ENCODE results near the gene TMPRSS13. TPM values are rescaled to one million over a fixed set of nuclear protein-coding genes. Genes with fewer than 3 reads are reported as not detected.

TMPRSS13 gene
- total and polyA plus RNA-seq, 8 donors, result 0.19 to 3.8 (median 1.2) TPM; not detected in 3

DNA sequence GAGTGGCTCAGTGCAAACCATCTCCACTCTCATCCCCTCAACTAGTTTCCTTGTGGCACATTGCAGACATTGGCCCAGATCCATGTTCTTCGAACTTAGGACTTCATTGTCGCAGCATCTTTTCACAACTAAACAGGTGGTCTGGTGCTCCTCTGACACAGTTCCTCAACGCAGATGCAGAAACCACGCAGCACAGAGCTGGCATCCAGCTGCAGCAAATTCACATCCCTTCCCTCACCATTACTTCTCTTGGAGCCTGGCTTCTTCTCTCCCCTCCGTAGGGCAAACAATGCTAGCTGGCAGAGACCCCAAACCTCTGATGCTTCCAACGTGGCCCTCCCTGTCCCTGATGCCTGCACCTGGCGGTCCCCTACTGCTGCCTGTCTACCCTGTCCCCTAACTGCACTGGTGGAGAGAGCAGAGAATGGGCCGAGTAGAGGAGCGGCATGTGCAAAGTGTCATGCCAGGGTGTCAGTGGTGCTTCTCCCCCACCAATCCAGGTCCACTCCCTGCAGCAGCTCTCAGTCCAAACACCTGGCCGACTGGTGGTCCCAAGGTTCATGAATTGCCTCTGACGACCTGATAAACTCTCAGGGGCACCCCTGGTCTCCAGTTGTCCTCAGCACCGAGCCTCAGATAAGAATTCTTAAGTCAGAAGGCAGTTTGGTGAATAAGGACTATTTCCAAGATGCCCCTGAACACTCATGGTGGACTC lies 18.1 kb downstream of the TMPRSS13 start:
- Histone ChIP-seq H3K4me1 (peaks cover 0 to 9% (median 2%) of the 10 kb centered on the region in 4 donors), H3K27me3 (peaks cover 0 to 17% (median 0%) of the 10 kb centered on the region in 3 donors), H3K36me3 (no peaks in the 10 kb centered on the region), H3K9me3 (no peaks in the 10 kb centered on the region), H3K4me3 (no peak overlapping the region), H3K27ac (no peak overlapping the region)
- TF ChIP-seq POLR2A (IDR thresholded peaks at IDR 0.05) (no peak), CTCF (IDR thresholded peaks at IDR 0.05) (no peak), EP300 (IDR thresholded peaks at IDR 0.05) (no peak), POLR2AphosphoS5 (IDR thresholded peaks at IDR 0.05) (no peak)
- intact Hi-C loops (cut with DNase I; ENCODE audit: low total_unique reads), result no loop called here
- 64 to 80% (median 69%) methylated on average over 12 of the region's 12 CpGs for WGBS, 5 donors
- DNase-seq, result no peak

GRCh38 chr11:117910525-117910924 lies 18.7 kb downstream of the TMPRSS13 start:
- intact Hi-C loops (cut with DNase I; ENCODE audit: low total_unique reads), result no loop called here

GRCh38 chr11:117909611-117910382 lies 19.4 kb downstream of the TMPRSS13 start:
- 82 to 86% (median 86%) methylated on average over 19 to 20 of the region's 20 CpGs for WGBS, 5 donors
- TF ChIP-seq POLR2A (IDR thresholded peaks at IDR 0.05) (no peak), CTCF (IDR thresholded peaks at IDR 0.05) (no peak), POLR2AphosphoS5 (IDR thresholded peaks at IDR 0.05) (no peak), EP300 (IDR thresholded peaks at IDR 0.05) (no peak)
- Histone ChIP-seq H3K27me3 (peaks cover 0 to 13% (median 0%) of the 10 kb centered on the region in 3 donors), H3K4me1 (peaks cover 0 to 9% (median 2%) of the 10 kb centered on the region in 4 donors), H3K9me3 (no peaks in the 10 kb centered on the region), H3K4me3 (no peak overlapping the region), H3K36me3 (no peaks in the 10 kb centered on the region), H3K27ac (no peak overlapping the region)
- intact Hi-C loops (cut with DNase I; ENCODE audit: low total_unique reads), result no loop called here
- DNase-seq, result no peak

More at GRCh38 chr11:117910525-117910924, 18.7 kb downstream of the TMPRSS13 start:
- Histone ChIP-seq H3K9me3 (no peaks in the 10 kb centered on the region), H3K27me3 (peaks cover 0 to 13% (median 0%) of the 10 kb centered on the region in 3 donors), H3K36me3 (no peaks in the 10 kb centered on the region), H3K4me1 (peaks cover 0 to 9% (median 2%) of the 10 kb centered on the region in 4 donors), H3K27ac (no peak overlapping the region), H3K4me3 (no peak overlapping the region)
- DNase-seq, result no peak
- no peak for TF ChIP-seq POLR2AphosphoS5 (IDR thresholded peaks at IDR 0.05)
- no peak for TF ChIP-seq POLR2A (IDR thresholded peaks at IDR 0.05)
- TF ChIP-seq CTCF (IDR thresholded peaks at IDR 0.05), result no peak
- TF ChIP-seq EP300 (IDR thresholded peaks at IDR 0.05), result no peak
- 70 to 81% (median 74%) methylated on average over 3 to 4 of the region's 4 CpGs for WGBS, 5 donors

- TF ChIP-seq EP300 (IDR thresholded peaks at IDR 0.05) (no peak), CTCF (IDR thresholded peaks at IDR 0.05) (no peak), POLR2A (IDR thresholded peaks at IDR 0.05) (no peak)
- Histone ChIP-seq H3K9me3 (no peaks in the 10 kb centered on the region), H3K27me3 (peaks cover 0 to 13% (median 0%) of the 10 kb centered on the region in 3 donors), H3K36me3 (no peaks in the 10 kb centered on the region), H3K4me1 (peaks cover 0 to 9% (median 2%) of the 10 kb centered on the region in 4 donors), H3K27ac (no peak overlapping the region), H3K4me3 (no peak overlapping the region)
- DNase-seq, result no peak
- WGBS, 5 donors, result 76 to 86% (median 83%) methylated on average over 4 of the region's 4 CpGs
- intact Hi-C loops (cut with DNase I; ENCODE audit: low total_unique reads), result no loop called here
These were observed 20.1 kb downstream of the TMPRSS13 start for GRCh38 chr11:117908959-117909610.
